DND-41 (cell line): ENCODE results near the gene FUBP3.

Experiments
- ATAC-seq: fragments of 200-7000 bp; cut with Tn5 transposase; 3 replicates; pipeline ENCODE4 v1.9.1; 2021; ENCODE audit warnings: low read depth; ENCODE audit not compliant: insufficient read depth
- DNase-seq: peaks from one replicate; pipeline ENCODE4 v3.0.0-alpha.2; 2020
- H2AFZ ChIP-seq: 2 replicates; pipeline ENCODE4 v1.6.0; 2012; ENCODE audit warnings: low read depth, low read length
- H3K27ac ChIP-seq: 2 replicates; pipeline ENCODE4 v1.5.1; 2012; ENCODE audit warnings: low read length, inconsistent platforms
- H3K27me3 ChIP-seq: fragments of 200-600 bp; sonication (generic); 2 replicates; pipeline ENCODE4 v1.6.0; 2012; ENCODE audit warnings: low read length, mild to moderate bottlenecking, inconsistent platforms; ENCODE audit not compliant: insufficient read depth, poor library complexity
- H3K36me3 ChIP-seq: 2 replicates; pipeline ENCODE4 v1.5.1; 2012; ENCODE audit warnings: low read length, inconsistent platforms; ENCODE audit not compliant: insufficient read depth
- H3K4me1 ChIP-seq: 2 replicates; pipeline ENCODE4 v1.5.1; 2012; ENCODE audit warnings: mild to moderate bottlenecking, low read length; ENCODE audit not compliant: insufficient read depth
- H3K4me2 ChIP-seq: 2 replicates; pipeline ENCODE4 v1.6.0; 2012; ENCODE audit warnings: mild to moderate bottlenecking, moderate library complexity, low read length, inconsistent platforms; ENCODE audit not compliant: insufficient read depth
- H3K4me3 ChIP-seq, 2 experiments: fragments of 200-600 bp in 1 of 2; shearing (Covaris generic) in 1 of 2; 2 replicates each; pipeline ENCODE4 v1.5.1; 2012 to 2016; ENCODE audit warnings: inconsistent platforms in 2 of 2, low read length in 2 of 2, mild to moderate bottlenecking in 2 of 2, low read depth in 1 of 2, moderate library complexity in 1 of 2
- H3K79me2 ChIP-seq: 2 replicates; pipeline ENCODE4 v1.6.0; 2012; ENCODE audit warnings: low read length, inconsistent platforms; ENCODE audit not compliant: insufficient read depth
- H3K9ac ChIP-seq: 2 replicates; pipeline ENCODE4 v1.6.0; 2012; ENCODE audit warnings: low read depth, mild to moderate bottlenecking, inconsistent platforms, low read length, moderate library complexity
- H3K9me3 ChIP-seq: 2 replicates; pipeline ENCODE4 v1.5.1; 2012; ENCODE audit warnings: low read length, moderate library complexity, mild to moderate bottlenecking, inconsistent platforms; ENCODE audit not compliant: insufficient read depth, severe bottlenecking
- H4K20me1 ChIP-seq: 2 replicates; pipeline ENCODE4 v1.6.0; 2012; ENCODE audit warnings: low read length; ENCODE audit not compliant: insufficient read depth
- EZH2 ChIP-seq: IDR thresholded peaks from 3 replicates; pipeline ENCODE4 v1.6.1; 2012; ENCODE audit warnings: borderline replicate concordance, low read depth, mild to moderate bottlenecking, moderate library complexity, low read length, inconsistent platforms; ENCODE audit not compliant: severe bottlenecking
- TF ChIP-seq, protein P1 (sequence below): IDR thresholded peaks from 2 replicates; pipeline ENCODE4 v1.5.1; 2012; ENCODE audit warnings: borderline replicate concordance, low read length, moderate library complexity, mild to moderate bottlenecking; ENCODE audit not compliant: poor library complexity, severe bottlenecking; ENCODE audit errors: extremely low read depth

Gene FUBP3, protein sequence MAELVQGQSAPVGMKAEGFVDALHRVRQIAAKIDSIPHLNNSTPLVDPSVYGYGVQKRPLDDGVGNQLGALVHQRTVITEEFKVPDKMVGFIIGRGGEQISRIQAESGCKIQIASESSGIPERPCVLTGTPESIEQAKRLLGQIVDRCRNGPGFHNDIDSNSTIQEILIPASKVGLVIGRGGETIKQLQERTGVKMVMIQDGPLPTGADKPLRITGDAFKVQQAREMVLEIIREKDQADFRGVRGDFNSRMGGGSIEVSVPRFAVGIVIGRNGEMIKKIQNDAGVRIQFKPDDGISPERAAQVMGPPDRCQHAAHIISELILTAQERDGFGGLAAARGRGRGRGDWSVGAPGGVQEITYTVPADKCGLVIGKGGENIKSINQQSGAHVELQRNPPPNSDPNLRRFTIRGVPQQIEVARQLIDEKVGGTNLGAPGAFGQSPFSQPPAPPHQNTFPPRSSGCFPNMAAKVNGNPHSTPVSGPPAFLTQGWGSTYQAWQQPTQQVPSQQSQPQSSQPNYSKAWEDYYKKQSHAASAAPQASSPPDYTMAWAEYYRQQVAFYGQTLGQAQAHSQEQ

DNA sequence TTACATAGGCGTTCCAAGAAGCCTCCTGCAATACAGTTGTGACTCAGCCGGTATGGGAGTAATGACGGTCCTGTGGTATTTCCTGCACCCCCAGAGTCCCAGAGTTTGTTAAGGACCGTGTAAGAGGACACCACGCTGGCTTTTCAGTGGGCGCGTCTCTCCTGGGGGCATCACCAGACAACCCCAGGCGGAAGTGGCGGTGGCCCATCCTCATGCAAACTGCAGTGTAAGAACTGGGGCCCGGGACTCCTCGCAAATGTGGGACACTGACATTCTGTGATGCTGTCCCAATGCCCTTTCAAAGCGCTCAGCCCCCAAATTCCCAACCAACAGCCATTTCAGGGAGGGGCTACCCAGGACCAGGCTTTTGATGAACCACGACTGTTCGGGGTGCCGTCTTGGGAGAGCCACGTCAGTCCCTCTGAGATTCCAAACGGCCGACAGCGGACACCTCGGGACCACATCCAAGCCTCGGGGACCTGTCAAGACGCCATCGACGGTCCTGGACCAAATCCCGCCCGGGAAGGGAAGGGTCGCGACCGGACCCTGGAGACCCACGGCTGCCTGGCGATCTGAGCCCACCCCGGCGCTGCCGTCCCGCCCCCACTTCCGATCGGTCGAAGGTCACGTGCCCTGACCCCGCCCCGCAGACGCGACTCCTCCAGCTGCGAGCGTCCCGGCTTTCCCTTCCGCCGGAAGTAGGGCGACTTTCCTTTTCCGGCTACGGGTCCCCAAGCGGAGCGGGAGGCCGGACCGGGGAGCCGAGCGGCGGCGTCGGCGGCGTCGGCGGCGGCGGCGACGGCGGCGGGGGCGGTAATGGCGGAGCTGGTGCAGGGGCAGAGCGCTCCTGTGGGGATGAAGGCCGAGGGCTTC lies at the start of gene FUBP3:
FUBP3 (plus strand) TSS at position 713 of the 873 bp plus-strand sequence; CDS start at position 817, 104 bp downstream.
- H3K4me2 ChIP-seq, result peak within 1 kb of the TSS; percentile 97
- peak within 1 kb of the TSS; percentile 84 for H3K9ac ChIP-seq
- TF ChIP-seq, protein P1, sequence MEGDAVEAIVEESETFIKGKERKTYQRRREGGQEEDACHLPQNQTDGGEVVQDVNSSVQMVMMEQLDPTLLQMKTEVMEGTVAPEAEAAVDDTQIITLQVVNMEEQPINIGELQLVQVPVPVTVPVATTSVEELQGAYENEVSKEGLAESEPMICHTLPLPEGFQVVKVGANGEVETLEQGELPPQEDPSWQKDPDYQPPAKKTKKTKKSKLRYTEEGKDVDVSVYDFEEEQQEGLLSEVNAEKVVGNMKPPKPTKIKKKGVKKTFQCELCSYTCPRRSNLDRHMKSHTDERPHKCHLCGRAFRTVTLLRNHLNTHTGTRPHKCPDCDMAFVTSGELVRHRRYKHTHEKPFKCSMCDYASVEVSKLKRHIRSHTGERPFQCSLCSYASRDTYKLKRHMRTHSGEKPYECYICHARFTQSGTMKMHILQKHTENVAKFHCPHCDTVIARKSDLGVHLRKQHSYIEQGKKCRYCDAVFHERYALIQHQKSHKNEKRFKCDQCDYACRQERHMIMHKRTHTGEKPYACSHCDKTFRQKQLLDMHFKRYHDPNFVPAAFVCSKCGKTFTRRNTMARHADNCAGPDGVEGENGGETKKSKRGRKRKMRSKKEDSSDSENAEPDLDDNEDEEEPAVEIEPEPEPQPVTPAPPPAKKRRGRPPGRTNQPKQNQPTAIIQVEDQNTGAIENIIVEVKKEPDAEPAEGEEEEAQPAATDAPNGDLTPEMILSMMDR, result no peak
- TF ChIP-seq EZH2, result no peak
- peak within 1 kb of the TSS; percentile 95 for H3K27ac ChIP-seq
- H3K4me3 ChIP-seq, result peak within 1 kb of the TSS; percentile 54 to 97
- H3K27me3 ChIP-seq, result no peaks in the 10 kb centered on the region
- no peaks in the 10 kb centered on the region for H3K9me3 ChIP-seq
- peaks cover 51% of the 10 kb centered on the region for H3K79me2 ChIP-seq
- H3K4me1 ChIP-seq, result peaks cover 29% of the 10 kb centered on the region
- DNase-seq (peak; percentile 92), ATAC-seq (peak; percentile 92)
- H4K20me1 ChIP-seq, result peaks cover 33% of the 10 kb centered on the region
- H3K36me3 ChIP-seq, result peaks cover 16% of the 10 kb centered on the region
- H2AFZ ChIP-seq, result peak within 1 kb of the TSS; percentile 98

DNA sequence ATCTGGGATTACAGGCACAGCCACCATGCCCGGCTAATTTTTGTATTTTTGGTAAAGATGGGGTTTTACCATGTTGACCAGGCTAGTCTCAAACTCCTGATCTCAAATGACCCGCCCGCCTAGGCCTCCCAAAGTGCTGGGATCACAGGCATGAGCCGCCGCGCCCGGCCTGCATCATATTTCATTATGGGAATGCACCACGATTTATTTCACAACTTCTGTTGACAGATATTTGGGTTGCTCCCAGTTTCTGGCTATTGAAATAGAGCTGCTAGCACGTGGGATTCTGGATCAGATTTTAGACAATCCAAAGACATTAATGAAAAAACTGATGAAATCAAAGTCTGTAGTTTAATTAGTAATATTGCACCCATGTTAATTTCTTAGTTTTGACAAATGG lies 48.4 kb upstream of the FUBP3 start:
- H3K79me2 ChIP-seq, result no peaks in the 10 kb centered on the region
- H3K9me3 ChIP-seq, result no peaks in the 10 kb centered on the region
- H3K4me3 ChIP-seq, result no peak overlapping the region
- H4K20me1 ChIP-seq, result no peaks in the 10 kb centered on the region; the same call in 1 of the 2 replicates
- no peaks in the 10 kb centered on the region for H3K36me3 ChIP-seq
- peaks cover 7% of the 10 kb centered on the region for H3K27me3 ChIP-seq
- no peak overlapping the region for H3K4me2 ChIP-seq
- H3K4me1 ChIP-seq, result no peaks in the 10 kb centered on the region
- no peak for TF ChIP-seq EZH2
- TF ChIP-seq, protein P1, result no peak
- no peak overlapping the region for H3K9ac ChIP-seq
- H3K27ac ChIP-seq, result no peak overlapping the region
- no peak overlapping the region for H2AFZ ChIP-seq
- no peak for DNase-seq
- no peak for ATAC-seq

DNA sequence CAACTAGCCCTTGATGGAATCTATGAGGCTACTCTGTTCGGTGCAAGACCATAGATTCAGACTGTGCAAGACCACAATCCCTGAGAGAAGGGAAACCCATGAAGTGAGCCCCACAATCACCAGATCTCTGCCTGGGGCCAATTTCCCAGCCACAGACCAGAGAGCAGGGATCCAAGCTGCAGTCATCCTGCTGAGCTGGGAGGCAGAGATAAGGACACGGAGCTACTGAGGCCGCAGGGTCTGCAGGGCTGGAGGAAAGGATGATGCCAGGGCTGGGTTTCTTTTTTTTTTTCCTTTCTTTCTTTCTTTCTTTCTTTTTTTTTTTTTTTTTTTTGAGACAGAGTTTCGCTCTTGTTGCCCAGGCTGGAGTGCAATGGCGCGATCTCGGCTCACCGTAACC lies 47.7 kb upstream of the FUBP3 start:
- Histone ChIP-seq H3K4me2 (no peak overlapping the region), H3K27me3 (peaks cover 10% of the 10 kb centered on the region), H4K20me1 (no peaks in the 10 kb centered on the region; the same call in 1 of the 2 replicates), H3K36me3 (no peaks in the 10 kb centered on the region), H3K4me3 (no peak overlapping the region), H3K4me1 (no peaks in the 10 kb centered on the region), H2AFZ (no peak overlapping the region), H3K27ac (no peak overlapping the region), H3K79me2 (no peaks in the 10 kb centered on the region), H3K9me3 (no peaks in the 10 kb centered on the region), H3K9ac (no peak overlapping the region)
- ATAC-seq, result no peak
- TF ChIP-seq, protein P1, result no peak
- no peak for TF ChIP-seq EZH2
- no peak for DNase-seq
